GM12874 (cell line): ENCODE results near the gene TAF6.

ENCODE experiments used
- CTCF ChIP-seq: IDR thresholded peaks from 2 replicates; pipeline ENCODE4 v1.5.1; 2011; ENCODE audit warnings: low read depth, mild to moderate bottlenecking, control low read depth, low read length, moderate library complexity; ENCODE audit not compliant: insufficient read depth

Gene TAF6

GRCh38 chr7:100130608-100131453, 11.7 kb upstream of the TAF6 start:
- peak; percentile 84 for TF ChIP-seq CTCF

GRCh38 chr7:100128637-100128963, 9.4 kb upstream of the TAF6 start:
- no peak for TF ChIP-seq CTCF

- no peak for TF ChIP-seq CTCF
These were observed 8.9 kb upstream of the TAF6 start for GRCh38 chr7:100127866-100128636.

GRCh38 chr7:100126931-100127865, 8.0 kb upstream of the TAF6 start, which contains the start of gene MBLAC1:
TSS of gene MBLAC1 (plus strand) at chr7:100126967. CDS start at chr7:100127396, 429 bp downstream.
- TF ChIP-seq CTCF, result no peak

- no peak for TF ChIP-seq CTCF
These were observed 7.2 kb upstream of the TAF6 start for GRCh38 chr7:100126239-100126930.

GRCh38 chr7:100124301-100125230, 5.4 kb upstream of the TAF6 start:
- no peak for TF ChIP-seq CTCF
